OCI-LY1 (cell line): ENCODE results near the gene GLTP.

Experiments
- H2AFZ ChIP-seq: fragments of 200-600 bp; sonication (generic), shearing (Covaris generic); 2 replicates; pipeline ENCODE4 v1.6.0; 2014; ENCODE audit warnings: antibody characterized with exemption, mild to moderate bottlenecking, low read length
- H3F3A ChIP-seq: fragments of 200-600 bp; sonication (generic), shearing (Covaris generic); 2 replicates; pipeline ENCODE4 v1.6.0; 2014; ENCODE audit warnings: mild to moderate bottlenecking, antibody characterized with exemption, low read length, moderate library complexity; ENCODE audit not compliant: insufficient read depth
- H3K27ac ChIP-seq: fragments of 200-600 bp; sonication (generic); 2 replicates; pipeline ENCODE4 v1.5.1; 2014; ENCODE audit warnings: low read length, mixed run types, mild to moderate bottlenecking, low read depth; ENCODE audit not compliant: poor library complexity, severe bottlenecking
- H3K27me3 ChIP-seq: fragments of 200-600 bp; sonication (generic); 2 replicates; pipeline ENCODE4 v1.6.0; 2014; ENCODE audit warnings: antibody characterized with exemption, mild to moderate bottlenecking, low read length, moderate library complexity; ENCODE audit not compliant: insufficient read depth
- H3K36me3 ChIP-seq: fragments of 200-600 bp; sonication (generic); 2 replicates; pipeline ENCODE4 v1.6.1; 2014; ENCODE audit warnings: mild to moderate bottlenecking, antibody characterized with exemption, low read length, moderate library complexity, mixed read lengths; ENCODE audit not compliant: insufficient read depth
- H3K4me1 ChIP-seq: fragments of 200-600 bp; sonication (generic); 2 replicates; pipeline ENCODE4 v1.5.1; 2014; ENCODE audit warnings: mild to moderate bottlenecking, low read length, moderate library complexity; ENCODE audit not compliant: insufficient read depth, severe bottlenecking
- H3K4me2 ChIP-seq: fragments of 200-600 bp; sonication (generic), shearing (Covaris generic); 2 replicates; pipeline ENCODE4 v1.6.1; 2014; ENCODE audit warnings: low read length
- H3K4me3 ChIP-seq: fragments of 200-600 bp; sonication (generic); 2 replicates; pipeline ENCODE4 v1.5.1; 2014; ENCODE audit warnings: low read length, low read depth, mild to moderate bottlenecking, mixed read lengths; ENCODE audit not compliant: poor library complexity, severe bottlenecking
- H3K79me2 ChIP-seq: fragments of 200-600 bp; shearing (Covaris generic); 2 replicates; pipeline ENCODE4 v1.6.1; 2016; ENCODE audit warnings: mixed run types, low read length, mixed read lengths; ENCODE audit not compliant: insufficient read depth
- H3K9ac ChIP-seq: fragments of 200-600 bp; sonication (generic), shearing (Covaris generic); 2 replicates; pipeline ENCODE4 v1.6.1; 2014; ENCODE audit warnings: mild to moderate bottlenecking, low read length, mixed read lengths
- H3K9me2 ChIP-seq: fragments of 200-600 bp; sonication (generic), shearing (Covaris generic); 2 replicates; pipeline ENCODE4 v1.6.1; 2014; ENCODE audit warnings: low read depth, mild to moderate bottlenecking, low read length, mixed read lengths
- H3K9me3 ChIP-seq: fragments of 200-600 bp; shearing (Covaris generic); 2 replicates; pipeline ENCODE4 v1.6.1; 2014; ENCODE audit warnings: low read length, mixed read lengths
- H4K20me1 ChIP-seq: fragments of 200-600 bp; sonication (generic), shearing (Covaris generic); 2 replicates; pipeline ENCODE4 v1.6.0; 2016; ENCODE audit warnings: mild to moderate bottlenecking, low read length; ENCODE audit not compliant: insufficient read depth
- EZH2 ChIP-seq: fragments of 200-600 bp; sonication (generic), shearing (Covaris generic); IDR thresholded peaks from 2 replicates; pipeline ENCODE4 v1.8.0; 2017; ENCODE audit warnings: borderline replicate concordance, mixed run types, mild to moderate bottlenecking, antibody characterized with exemption, low read length, moderate library complexity, mixed read lengths
- TF ChIP-seq, protein P1 (sequence below): fragments of 200-600 bp; sonication (generic), shearing (Covaris generic); IDR thresholded peaks from 2 replicates; pipeline ENCODE4 v1.5.1; 2017; ENCODE audit warnings: mild to moderate bottlenecking, antibody characterized with exemption, low read length, moderate library complexity, mixed read lengths

Gene GLTP

DNA sequence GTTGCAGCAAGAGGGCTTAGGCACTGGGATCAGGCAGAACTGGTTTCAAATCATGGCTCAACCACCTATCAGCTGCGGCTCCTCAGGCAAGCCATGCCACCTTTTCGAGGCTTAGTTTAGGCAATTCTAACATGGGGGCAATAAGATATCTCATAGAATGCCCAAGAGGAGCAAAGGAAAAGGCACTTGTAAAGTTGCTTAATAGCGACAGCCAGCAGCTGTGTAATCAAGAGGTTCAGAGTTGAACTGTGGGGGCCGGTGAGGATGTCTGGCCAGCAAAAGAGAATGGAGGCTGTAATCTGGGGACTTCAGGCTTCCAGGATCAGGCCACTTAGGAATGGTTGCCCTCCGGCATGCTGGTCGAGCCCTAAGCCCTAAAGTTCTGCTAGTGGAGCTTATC is 16.7 kb upstream of the GLTP start:
- no peaks in the 10 kb centered on the region for H3K79me2 ChIP-seq
- H3K4me1 ChIP-seq: peaks cover 16% of the 10 kb centered on the region
- H3K27me3 ChIP-seq: no peaks in the 10 kb centered on the region
- no peak overlapping the region for H3K27ac ChIP-seq
- no peaks in the 10 kb centered on the region for H3K9me3 ChIP-seq
- no peaks in the 10 kb centered on the region for H3K9me2 ChIP-seq
- H4K20me1 ChIP-seq: no peaks in the 10 kb centered on the region
- no peak overlapping the region for H2AFZ ChIP-seq
- H3K4me3 ChIP-seq: no peak overlapping the region
- H3K9ac ChIP-seq: no peak overlapping the region
- no peak for TF ChIP-seq EZH2
- TF ChIP-seq, protein P1, sequence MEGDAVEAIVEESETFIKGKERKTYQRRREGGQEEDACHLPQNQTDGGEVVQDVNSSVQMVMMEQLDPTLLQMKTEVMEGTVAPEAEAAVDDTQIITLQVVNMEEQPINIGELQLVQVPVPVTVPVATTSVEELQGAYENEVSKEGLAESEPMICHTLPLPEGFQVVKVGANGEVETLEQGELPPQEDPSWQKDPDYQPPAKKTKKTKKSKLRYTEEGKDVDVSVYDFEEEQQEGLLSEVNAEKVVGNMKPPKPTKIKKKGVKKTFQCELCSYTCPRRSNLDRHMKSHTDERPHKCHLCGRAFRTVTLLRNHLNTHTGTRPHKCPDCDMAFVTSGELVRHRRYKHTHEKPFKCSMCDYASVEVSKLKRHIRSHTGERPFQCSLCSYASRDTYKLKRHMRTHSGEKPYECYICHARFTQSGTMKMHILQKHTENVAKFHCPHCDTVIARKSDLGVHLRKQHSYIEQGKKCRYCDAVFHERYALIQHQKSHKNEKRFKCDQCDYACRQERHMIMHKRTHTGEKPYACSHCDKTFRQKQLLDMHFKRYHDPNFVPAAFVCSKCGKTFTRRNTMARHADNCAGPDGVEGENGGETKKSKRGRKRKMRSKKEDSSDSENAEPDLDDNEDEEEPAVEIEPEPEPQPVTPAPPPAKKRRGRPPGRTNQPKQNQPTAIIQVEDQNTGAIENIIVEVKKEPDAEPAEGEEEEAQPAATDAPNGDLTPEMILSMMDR: no peak
- no peak overlapping the region for H3K4me2 ChIP-seq
- no peaks in the 10 kb centered on the region for H3K36me3 ChIP-seq
- H3F3A ChIP-seq: no peaks in the 10 kb centered on the region

DNA sequence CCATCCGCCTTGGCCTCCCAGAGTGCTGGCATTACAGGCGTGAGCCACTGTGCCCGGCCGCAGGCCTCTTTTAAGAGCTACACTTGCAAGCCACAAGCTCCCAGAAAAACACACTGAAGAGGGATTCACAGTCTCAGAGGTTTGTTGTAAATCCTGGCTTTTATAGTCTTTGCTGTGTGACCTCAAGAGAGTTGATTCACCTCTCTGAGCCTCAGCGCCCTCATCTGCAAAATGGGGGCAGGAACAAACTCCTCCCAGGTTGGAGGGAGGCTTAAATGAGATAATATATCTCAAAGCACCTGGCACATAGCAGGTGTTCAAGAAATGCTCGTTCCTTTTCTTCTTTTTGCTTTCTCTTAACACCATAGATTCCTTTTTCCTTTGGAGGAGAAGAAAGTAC is 15.8 kb upstream of the GLTP start:
- Histone ChIP-seq H3K4me3 (no peak overlapping the region), H3K27me3 (no peaks in the 10 kb centered on the region), H3K27ac (no peak overlapping the region), H4K20me1 (no peaks in the 10 kb centered on the region), H3K79me2 (no peaks in the 10 kb centered on the region), H3K4me1 (peaks cover 9% of the 10 kb centered on the region), H3K9me2 (no peaks in the 10 kb centered on the region), H2AFZ (no peak overlapping the region), H3K4me2 (no peak overlapping the region), H3K9ac (no peak overlapping the region), H3K9me3 (no peaks in the 10 kb centered on the region), H3F3A (no peaks in the 10 kb centered on the region), H3K36me3 (no peaks in the 10 kb centered on the region)
- TF ChIP-seq EZH2: no peak
- TF ChIP-seq, protein P1: no peak

DNA sequence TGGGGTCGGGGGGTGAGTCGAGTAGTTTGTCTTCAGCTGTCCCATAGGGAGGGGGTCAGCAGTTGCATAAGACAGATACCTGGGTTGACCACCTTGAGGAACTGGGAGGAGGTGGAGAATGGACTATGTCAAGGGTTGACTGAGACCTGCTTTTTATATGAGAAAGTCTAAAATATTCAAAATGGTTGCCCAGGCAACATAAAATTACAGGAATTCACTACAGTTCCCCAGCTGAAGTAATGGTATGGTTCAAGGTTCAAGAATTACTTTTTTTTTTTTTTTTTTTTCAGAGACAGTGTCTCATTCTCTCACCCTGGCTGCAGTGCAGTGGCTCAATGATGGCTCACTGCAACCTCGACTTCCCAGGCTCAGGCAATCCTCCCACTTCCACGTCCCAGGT is 14.6 kb upstream of the GLTP start:
- Histone ChIP-seq H3K9me2 (no peaks in the 10 kb centered on the region), H3K27ac (no peak overlapping the region), H3K79me2 (no peaks in the 10 kb centered on the region), H3K36me3 (no peaks in the 10 kb centered on the region), H2AFZ (no peak overlapping the region), H3K4me3 (no peak overlapping the region), H3F3A (no peaks in the 10 kb centered on the region), H3K9ac (no peak overlapping the region), H3K9me3 (no peaks in the 10 kb centered on the region), H3K4me2 (no peak overlapping the region), H4K20me1 (no peaks in the 10 kb centered on the region), H3K4me1 (peaks cover 5% of the 10 kb centered on the region), H3K27me3 (no peaks in the 10 kb centered on the region)
- TF ChIP-seq, protein P1: no peak
- no peak for TF ChIP-seq EZH2
